ENCODE measurements around the gene PDXDC1. TPM values are rescaled to one million over a fixed set of nuclear protein-coding genes. Genes with fewer than 3 reads are reported as not detected.

The PDXDC1 gene
- total and polyA plus RNA-seq, 2 experiments from 2014 or later, result 77.6 to 84.6 TPM

- Histone ChIP-seq H3K36me3 (no peaks in the 10 kb centered on the region), H3K4me1 (ENCODE audit: low read depth) (no peaks in the 10 kb centered on the region), H3K27me3 (no peaks in the 10 kb centered on the region), H3K9me3 (ENCODE audit: low read depth) (no peaks in the 10 kb centered on the region), H3K27ac (no peak overlapping the region), H3K4me3 (no peak overlapping the region)
- no peak for TF ChIP-seq CTCF (IDR thresholded peaks at IDR 0.05; ENCODE audit: low read depth, low read length)
- DNase-seq (ENCODE audit: low read depth in 1 of 2, low spot score in 1 of 2), result no peak
These were observed 76.6 kb downstream of the PDXDC1 start for GRCh38 chr16:15051387-15051951.

- no peak for DNase-seq (ENCODE audit: low read depth in 1 of 2, low spot score in 1 of 2)
- Histone ChIP-seq H3K9me3 (ENCODE audit: low read depth) (no peaks in the 10 kb centered on the region), H3K4me1 (ENCODE audit: low read depth) (no peaks in the 10 kb centered on the region), H3K27ac (no peak overlapping the region), H3K4me3 (no peak overlapping the region), H3K27me3 (no peaks in the 10 kb centered on the region), H3K36me3 (no peaks in the 10 kb centered on the region)
- TF ChIP-seq CTCF (IDR thresholded peaks at IDR 0.05; ENCODE audit: low read depth, low read length), result no peak
These were observed 78.1 kb downstream of the PDXDC1 start for GRCh38 chr16:15052747-15053476.

GRCh38 chr16:15053904-15054303, 79.1 kb downstream of the PDXDC1 start:
- TF ChIP-seq CTCF (IDR thresholded peaks at IDR 0.05; ENCODE audit: low read depth, low read length), result no peak
- no peak for DNase-seq (ENCODE audit: low read depth in 1 of 2, low spot score in 1 of 2)
- Histone ChIP-seq H3K27ac (no peak overlapping the region), H3K36me3 (no peaks in the 10 kb centered on the region), H3K27me3 (no peaks in the 10 kb centered on the region), H3K9me3 (ENCODE audit: low read depth) (no peaks in the 10 kb centered on the region), H3K4me1 (ENCODE audit: low read depth) (no peaks in the 10 kb centered on the region), H3K4me3 (no peak overlapping the region)

GRCh38 chr16:15054357-15055140, 79.7 kb downstream of the PDXDC1 start:
- Histone ChIP-seq H3K27ac (no peak overlapping the region), H3K27me3 (no peaks in the 10 kb centered on the region), H3K9me3 (ENCODE audit: low read depth) (no peaks in the 10 kb centered on the region), H3K4me1 (ENCODE audit: low read depth) (no peaks in the 10 kb centered on the region), H3K36me3 (no peaks in the 10 kb centered on the region), H3K4me3 (peak overlapping the region; percentile 62)
- no peak for DNase-seq (ENCODE audit: low read depth in 1 of 2, low spot score in 1 of 2)
- TF ChIP-seq CTCF (IDR thresholded peaks at IDR 0.05; ENCODE audit: low read depth, low read length), result no peak

GRCh38 chr16:15055141-15056053, 80.6 kb downstream of the PDXDC1 start:
- Histone ChIP-seq H3K9me3 (ENCODE audit: low read depth) (no peaks in the 10 kb centered on the region), H3K27me3 (no peaks in the 10 kb centered on the region), H3K27ac (peak overlapping the region; percentile 3), H3K4me1 (ENCODE audit: low read depth) (no peaks in the 10 kb centered on the region), H3K4me3 (peak overlapping the region; percentile 62), H3K36me3 (peaks cover 8% of the 10 kb centered on the region)
- DNase-seq (ENCODE audit: low read depth in 1 of 2, low spot score in 1 of 2), result no peak
- no peak for TF ChIP-seq CTCF (IDR thresholded peaks at IDR 0.05; ENCODE audit: low read depth, low read length)

All from cardiac muscle cell (in vitro differentiated cells and primary cell).